Ascending aorta (tissue), 2 donors: Measurements from ENCODE around the gene ZDHHC19. TPM values are rescaled to one million over a fixed set of nuclear protein-coding genes. Genes with fewer than 3 reads are reported as not detected.

Source experiments
- DNase-seq, 2 donors: peaks; one replicate each; pipeline ENCODE4 v3.0.0-alpha.2; 2019; ENCODE audit warnings: low spot score in 2 of 2
- H3K27ac ChIP-seq, 2 donors: fragments of 200-600 bp; sonication (generic); one replicate each; pipeline ENCODE4 v1.5.1; 2016 to 2017; ENCODE audit warnings: mild to moderate bottlenecking in 1 of 2
- H3K27me3 ChIP-seq: fragments of 200-600 bp; sonication (generic); one replicate; pipeline ENCODE4 v1.5.1; 2017
- H3K36me3 ChIP-seq, 2 donors: fragments of 200-600 bp; sonication (generic); one replicate each; pipeline ENCODE4 v1.5.1; 2016
- H3K4me1 ChIP-seq, 2 donors: fragments of 200-600 bp; sonication (generic); one replicate each; pipeline ENCODE4 v1.5.1; 2016 to 2017; ENCODE audit warnings: mild to moderate bottlenecking in 1 of 2
- H3K4me3 ChIP-seq, 2 donors: fragments of 200-600 bp; sonication (generic); one replicate each; pipeline ENCODE4 v1.5.1; 2016 to 2017; ENCODE audit warnings: mild to moderate bottlenecking in 1 of 2
- H3K9me3 ChIP-seq, 2 donors: fragments of 200-600 bp; sonication (generic); one replicate each; pipeline ENCODE4 v1.5.1; 2016
- CTCF ChIP-seq, 3 experiments: fragments of 200-600 bp in 2 of 3; fragments of 450-650 bp in 1 of 3; sonication (generic) in 2 of 3; IDR thresholded peaks; one replicate each; pipeline ENCODE4 v1.5.1; 2016 to 2019; ENCODE audit warnings: antibody characterized with exemption in 3 of 3, mild to moderate bottlenecking in 1 of 3, moderate library complexity in 1 of 3
- intact Hi-C: fragments of 100-400 bp; cut with DNase I; formaldehyde crosslinking; loops from one replicate; pipeline ENCODE4 v1.15.1; 2023
- total RNA-seq: library from RNA; depleted of rRNA; stranded (reverse); fragments of >200 nt; gene quantifications from one replicate; pipeline ENCODE4 v1.1.0, GENCODE V29; 2016

Gene ZDHHC19
- total RNA-seq, 1 donor from 2014 or later, result not detected

- intact Hi-C loops, result no loop called here
- no peak for TF ChIP-seq CTCF (IDR thresholded peaks at IDR 0.05)
- no peak overlapping the region for H3K27ac ChIP-seq
These were observed 16.7 kb upstream of the ZDHHC19 start for GRCh38 chr3:196227629-196228493.

GRCh38 chr3:196227121-196227561 lies 15.9 kb upstream of the ZDHHC19 start:
- H3K36me3 ChIP-seq, result no peaks in the 10 kb centered on the region
- no peak overlapping the region for H3K4me3 ChIP-seq
- H3K27me3 ChIP-seq, result no peaks in the 10 kb centered on the region
- DNase-seq, result no peak
- intact Hi-C loops, result no loop called here
- TF ChIP-seq CTCF (IDR thresholded peaks at IDR 0.05), result no peak
- no peak overlapping the region for H3K27ac ChIP-seq
- no peaks in the 10 kb centered on the region for H3K4me1 ChIP-seq
- no peaks in the 10 kb centered on the region for H3K9me3 ChIP-seq

More at GRCh38 chr3:196227629-196228493, 16.7 kb upstream of the ZDHHC19 start:
- H3K9me3 ChIP-seq, result no peaks in the 10 kb centered on the region
- no peak overlapping the region for H3K4me3 ChIP-seq
- H3K36me3 ChIP-seq, result no peaks in the 10 kb centered on the region
- no peaks in the 10 kb centered on the region for H3K4me1 ChIP-seq
- no peak for DNase-seq
- no peaks in the 10 kb centered on the region for H3K27me3 ChIP-seq

GRCh38 chr3:196225763-196226364 lies 14.7 kb upstream of the ZDHHC19 start:
- no peak for DNase-seq
- Histone ChIP-seq H3K4me1 (no peaks in the 10 kb centered on the region), H3K27me3 (no peaks in the 10 kb centered on the region), H3K27ac (no peak overlapping the region), H3K9me3 (no peaks in the 10 kb centered on the region), H3K4me3 (no peak overlapping the region), H3K36me3 (no peaks in the 10 kb centered on the region)
- intact Hi-C loops, result no loop called here
- no peak for TF ChIP-seq CTCF (IDR thresholded peaks at IDR 0.05)

GRCh38 chr3:196225086-196225485 lies 13.9 kb upstream of the ZDHHC19 start:
- H3K27ac ChIP-seq, result no peak overlapping the region
- no peaks in the 10 kb centered on the region for H3K9me3 ChIP-seq
- DNase-seq, result no peak
- no peak for TF ChIP-seq CTCF (IDR thresholded peaks at IDR 0.05)
- intact Hi-C loops, result no loop called here
- no peaks in the 10 kb centered on the region for H3K27me3 ChIP-seq
- H3K4me3 ChIP-seq, result no peak overlapping the region
- no peaks in the 10 kb centered on the region for H3K4me1 ChIP-seq
- no peaks in the 10 kb centered on the region for H3K36me3 ChIP-seq

GRCh38 chr3:196222876-196223595 lies 11.8 kb upstream of the ZDHHC19 start:
- TF ChIP-seq CTCF (IDR thresholded peaks at IDR 0.05), result no peak
- Histone ChIP-seq H3K27me3 (no peaks in the 10 kb centered on the region), H3K4me1 (no peaks in the 10 kb centered on the region), H3K36me3 (no peaks in the 10 kb centered on the region), H3K27ac (no peak overlapping the region), H3K9me3 (no peaks in the 10 kb centered on the region), H3K4me3 (no peak overlapping the region)
- intact Hi-C loops, result no loop called here
- no peak for DNase-seq
